ENCODE measurements around the gene ATP4A.
"Not testable (repeated sequence)": the region's sequence is repeated elsewhere in the genome, so short reads cannot be mapped to it uniquely, and the experiment has no call there.

The ATP4A gene
- long read RNA-seq, donor 1, partial matches to known transcripts, result 119 of 131 reads
- long read RNA-seq, donor 1, other reads (novel, unspliced or antisense), result 12 of 131 reads
- long read RNA-seq, donor 2, result 0 reads
- long read RNA-seq, donor 3, result 0 reads
- long read RNA-seq, donor 4, result 0 reads
- long read RNA-seq, donor 5, result 0 reads
- long read RNA-seq, donor 6, result 0 reads
- long read RNA-seq, donor 7, result 0 reads
- long read RNA-seq, donor 8, result 0 reads

DNA sequence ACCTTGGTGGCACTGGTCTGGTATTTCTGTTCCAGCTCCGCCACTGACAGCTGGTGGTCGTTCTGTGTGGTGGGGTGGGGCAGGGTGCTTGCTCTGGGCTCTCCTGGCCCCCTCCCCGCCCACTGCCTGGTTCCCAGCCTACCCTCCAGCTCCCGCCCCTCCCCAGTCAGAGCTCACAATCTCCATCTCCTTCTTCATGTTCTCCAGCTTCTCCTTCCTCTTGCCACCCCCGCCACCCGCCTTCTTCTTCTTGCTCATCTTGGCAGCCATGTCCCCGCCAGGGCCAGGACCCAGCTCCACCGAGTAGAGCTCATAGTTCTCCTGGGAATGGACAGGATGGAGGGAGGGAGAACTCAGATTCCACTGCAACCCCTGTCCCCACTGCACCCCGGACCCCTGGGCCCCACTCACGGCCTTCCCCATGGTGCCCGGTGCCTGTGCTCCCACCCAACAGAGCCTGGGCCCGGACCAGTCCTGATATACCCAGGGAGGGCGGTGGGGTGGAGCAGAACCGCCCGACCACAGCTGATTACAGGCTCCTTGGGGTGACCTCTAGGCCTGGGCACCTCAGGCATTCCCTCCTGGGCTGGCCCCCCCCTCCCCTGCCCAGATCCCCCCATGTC lies at the start of gene ATP4A:
ATP4A (minus strand) TSS at position 452 of the 623 bp plus-strand sequence; CDS start at position 423, 29 bp downstream.
- DNase-seq, result no peak

DNA sequence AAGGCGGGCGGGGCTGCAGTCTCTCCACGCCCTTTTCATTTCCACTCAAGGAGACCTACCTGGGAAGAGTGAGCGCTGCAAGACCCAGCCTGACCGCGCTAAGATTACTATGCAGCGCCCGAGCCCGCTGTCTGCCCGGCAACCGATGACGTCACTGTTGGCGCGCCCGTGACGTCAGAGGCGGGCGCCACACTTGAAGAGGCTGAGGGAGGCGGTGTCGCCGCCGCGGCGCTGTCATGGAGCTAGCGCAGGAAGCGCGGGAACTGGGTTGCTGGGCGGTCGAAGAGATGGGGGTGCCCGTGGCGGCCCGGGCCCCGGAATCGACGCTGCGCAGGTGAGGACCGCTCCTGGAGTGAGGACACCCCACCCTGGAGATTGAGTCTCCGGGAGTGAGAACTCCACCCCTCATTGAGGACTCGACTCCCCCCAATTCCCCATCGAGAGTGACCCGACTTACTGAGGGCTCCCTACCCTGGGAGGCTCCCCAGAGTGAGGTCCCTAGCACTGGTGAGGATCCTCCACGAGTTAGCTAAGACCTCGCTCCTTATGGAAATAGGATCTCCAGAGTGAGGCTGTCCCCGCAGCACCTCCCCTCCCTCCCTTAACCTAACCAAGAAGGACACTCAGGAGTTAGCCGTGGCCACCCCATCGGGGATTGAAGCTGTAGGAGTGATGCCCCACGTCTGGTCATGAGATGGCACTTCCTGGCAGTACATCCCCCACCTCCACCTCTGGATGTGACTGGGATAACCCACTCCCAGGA lies 49.3 kb upstream of the ATP4A start, which contains the start of gene HAUS5:
HAUS5 (plus strand) TSS at position 177 of the 763 bp plus-strand sequence; CDS start at position 237, 60 bp downstream.
- DNase-seq, result peak; percentile 93

DNA sequence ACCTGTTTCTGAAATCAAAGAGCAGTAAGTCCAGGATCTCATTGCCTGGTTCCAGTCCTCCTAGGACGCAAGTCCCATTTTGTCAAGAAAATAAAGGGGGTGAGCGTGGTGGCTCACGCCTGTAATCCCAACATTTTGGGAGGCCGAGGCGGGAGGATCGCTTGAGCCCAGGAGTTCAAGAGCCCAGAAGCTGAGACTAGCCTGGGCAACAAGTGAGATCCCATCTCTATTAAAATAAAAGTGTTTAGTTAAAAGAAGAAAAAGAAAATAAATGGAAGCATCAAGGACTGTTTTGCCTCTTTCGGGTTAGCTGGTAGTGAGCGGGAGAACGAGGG lies 48.7 kb upstream of the ATP4A start:
- DNase-seq, result no peak

GRCh38 chr19:35609851-35610353 lies 46.4 kb upstream of the ATP4A start:
- DNase-seq, result no peak

DNA sequence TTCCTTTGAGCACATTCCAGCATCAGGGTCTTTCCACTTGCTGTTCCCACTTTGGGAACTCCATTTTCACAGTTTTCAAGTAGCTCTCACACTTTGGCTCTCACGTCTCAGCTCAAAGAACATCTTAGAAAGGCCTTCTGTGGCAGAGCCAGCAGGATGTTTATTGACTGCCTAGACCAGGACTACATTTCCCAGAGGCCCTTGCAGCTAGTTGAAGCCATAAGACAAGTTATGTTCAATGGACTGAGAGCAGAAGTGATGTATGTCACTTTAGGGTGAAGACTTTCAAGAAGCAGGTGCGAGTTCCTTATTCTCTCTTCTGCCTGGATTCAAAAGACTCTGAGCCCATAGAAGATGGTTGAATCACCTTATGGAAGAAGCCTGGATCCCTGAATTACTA lies 44.8 kb upstream of the ATP4A start:
- DNase-seq, result no peak

GRCh38 chr19:35607661-35608060 lies 44.2 kb upstream of the ATP4A start:
- no peak for DNase-seq

- not testable (repeated sequence) for DNase-seq
Observed at GRCh38 chr19:35607170-35607569, 43.7 kb upstream of the ATP4A start.

GRCh38 chr19:35604436-35604835 lies 41.0 kb upstream of the ATP4A start:
- DNase-seq, result not testable (repeated sequence)

DNA sequence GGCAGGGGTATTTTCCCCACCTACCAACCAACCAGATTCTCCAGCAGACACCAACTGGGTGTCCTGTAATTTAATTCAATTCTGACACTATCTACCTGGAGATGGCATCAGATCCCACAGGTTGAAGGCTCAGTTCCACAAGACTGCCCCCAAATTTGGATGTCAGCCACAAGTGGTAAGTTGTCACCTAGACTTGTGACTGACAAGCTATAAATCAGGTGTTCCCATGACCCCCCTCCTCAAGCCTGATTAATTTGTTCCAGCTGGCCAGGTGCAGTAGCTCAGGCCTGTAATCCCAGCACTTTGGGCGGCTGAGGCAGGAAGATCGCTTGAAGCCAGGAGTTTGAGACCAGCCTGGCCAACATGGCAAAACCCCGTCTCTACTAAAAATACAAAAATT lies 38.5 kb upstream of the ATP4A start:
- DNase-seq, result no peak

DNA sequence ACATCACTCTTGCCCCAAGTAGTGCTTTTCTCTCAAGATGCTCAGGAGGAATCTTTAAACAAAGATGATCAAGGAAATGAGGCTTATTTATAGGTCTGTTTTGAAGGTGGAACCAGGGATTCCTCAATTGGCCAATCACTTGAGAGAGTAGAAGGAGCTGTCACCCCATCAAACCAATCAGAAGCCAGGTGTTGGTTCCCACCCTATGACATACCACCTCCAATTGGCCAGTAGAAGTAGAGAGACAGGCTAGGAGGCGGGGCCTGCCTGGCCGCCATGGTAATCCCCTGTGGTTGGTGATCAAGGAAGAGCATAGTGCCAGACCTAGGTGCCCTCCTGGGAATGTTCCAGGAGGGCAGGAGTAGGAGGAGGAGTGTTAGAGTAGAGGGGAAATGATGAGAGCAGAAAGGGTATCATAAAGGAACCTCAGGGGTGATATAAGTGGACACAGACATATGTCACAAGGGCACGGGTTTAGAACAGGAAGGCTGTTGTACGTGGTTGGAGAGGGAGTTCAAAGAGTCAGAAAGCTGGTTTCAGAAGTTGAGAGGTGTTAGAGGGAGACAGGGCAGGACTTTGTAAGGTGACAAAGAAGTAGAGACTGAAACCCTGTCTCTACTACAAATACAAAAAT lies 33.0 kb upstream of the ATP4A start:
- no peak for DNase-seq

DNA sequence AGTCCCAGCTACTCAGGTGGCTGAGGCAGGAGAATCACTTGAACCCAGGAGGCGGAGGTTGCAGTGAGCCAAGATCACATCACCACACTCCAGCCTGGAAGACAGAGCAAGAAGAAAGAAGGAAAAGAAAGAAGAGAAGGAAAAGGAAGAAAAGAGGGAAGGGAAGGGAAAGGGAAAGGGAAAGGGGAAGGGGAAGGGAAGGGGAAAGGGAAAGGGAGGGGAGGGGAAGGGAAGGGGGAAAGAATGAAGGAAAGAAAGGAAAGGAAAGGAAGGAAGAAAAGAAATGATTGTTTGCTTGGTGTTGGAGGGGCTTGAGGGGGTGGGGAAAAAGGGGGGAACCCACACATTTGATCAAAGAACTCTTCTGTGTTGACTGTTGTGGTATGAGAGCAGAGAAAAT lies 32.5 kb upstream of the ATP4A start:
- no peak for DNase-seq

DNA sequence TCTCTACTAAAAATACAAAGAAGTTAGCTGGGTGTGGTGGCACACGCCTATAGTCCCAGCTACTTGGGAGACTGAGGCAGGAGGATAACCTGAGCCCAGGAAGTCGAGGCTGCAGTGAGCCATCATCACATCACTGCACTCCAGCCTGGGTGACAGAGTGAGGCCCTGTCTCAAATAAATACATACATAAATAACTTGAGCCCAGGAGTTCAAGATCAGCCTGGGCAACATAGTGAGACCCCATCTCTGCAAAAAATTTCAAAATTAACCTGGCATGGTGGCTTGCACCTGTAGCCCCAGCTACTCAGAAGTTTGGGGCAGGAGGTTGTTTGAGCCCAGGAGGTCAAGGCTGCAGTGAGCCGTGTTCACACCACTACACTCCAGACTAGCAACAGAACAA lies 31.6 kb upstream of the ATP4A start:
- DNase-seq, result not testable (repeated sequence)

- peak; percentile 8 for DNase-seq
Observed at GRCh38 chr19:35592226-35592625, 28.8 kb upstream of the ATP4A start.

GRCh38 chr19:35590875-35591274 lies 27.4 kb upstream of the ATP4A start:
- no peak for DNase-seq

- no peak for DNase-seq
Observed at GRCh38 chr19:35587321-35587720, 23.9 kb upstream of the ATP4A start.

GRCh38 chr19:35585848-35586247 lies 22.4 kb upstream of the ATP4A start, which contains the start of gene PMIS2:
TSS of gene PMIS2 (plus strand) at chr19:35586173. CDS start at chr19:35586260, 87 bp downstream.
- DNase-seq, result no peak

DNA sequence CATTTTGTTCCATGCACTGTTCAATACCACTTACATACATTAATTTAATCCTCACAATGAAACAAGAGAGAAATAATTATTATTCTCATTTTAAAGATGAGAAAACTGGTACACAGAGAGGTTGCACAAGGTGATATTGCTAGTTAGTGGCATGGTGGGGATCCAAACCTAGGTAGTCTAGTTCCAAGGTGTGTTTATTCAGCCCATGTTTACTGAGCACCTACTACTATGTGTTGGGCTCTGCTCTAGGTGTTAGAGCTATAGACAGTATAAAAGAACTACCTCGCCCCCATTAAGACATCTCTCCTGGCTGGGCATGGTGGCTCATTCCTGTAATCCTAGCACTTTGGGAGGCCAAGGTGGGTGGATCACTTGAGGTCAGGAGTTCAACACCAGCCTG lies 19.3 kb upstream of the ATP4A start:
- no peak for DNase-seq

GRCh38 chr19:35578707-35579106 lies 15.2 kb upstream of the ATP4A start:
- no peak for DNase-seq

- DNase-seq, result no peak
Observed at GRCh38 chr19:35577918-35578317, 14.5 kb upstream of the ATP4A start.

DNA sequence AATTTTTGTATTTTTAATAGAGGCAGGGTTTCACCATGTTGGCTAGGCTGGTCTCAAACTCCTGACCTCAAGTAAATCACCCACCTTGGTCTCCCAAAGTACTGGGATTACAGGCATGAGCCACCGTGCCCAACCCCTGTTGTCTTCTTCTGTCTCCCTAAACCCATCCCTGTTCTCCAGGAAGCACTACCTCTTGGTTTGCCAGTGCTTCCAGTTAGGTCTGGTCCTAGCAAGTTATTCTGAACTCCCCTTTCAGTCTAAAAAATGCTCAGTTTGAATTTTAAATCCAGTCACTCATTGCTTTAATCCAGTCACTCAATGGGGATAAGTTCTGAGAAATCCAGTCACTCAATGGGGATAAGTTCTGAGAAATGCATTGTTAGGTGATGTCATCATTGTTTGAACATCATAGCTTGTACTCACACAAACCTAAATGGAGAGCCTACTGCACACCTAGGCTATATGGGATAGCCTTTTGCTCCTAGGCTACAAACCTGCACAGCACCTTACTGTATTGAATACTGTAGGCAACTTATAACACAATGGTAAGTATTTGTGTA lies 8.0 kb upstream of the ATP4A start:
- DNase-seq, result no peak

DNA sequence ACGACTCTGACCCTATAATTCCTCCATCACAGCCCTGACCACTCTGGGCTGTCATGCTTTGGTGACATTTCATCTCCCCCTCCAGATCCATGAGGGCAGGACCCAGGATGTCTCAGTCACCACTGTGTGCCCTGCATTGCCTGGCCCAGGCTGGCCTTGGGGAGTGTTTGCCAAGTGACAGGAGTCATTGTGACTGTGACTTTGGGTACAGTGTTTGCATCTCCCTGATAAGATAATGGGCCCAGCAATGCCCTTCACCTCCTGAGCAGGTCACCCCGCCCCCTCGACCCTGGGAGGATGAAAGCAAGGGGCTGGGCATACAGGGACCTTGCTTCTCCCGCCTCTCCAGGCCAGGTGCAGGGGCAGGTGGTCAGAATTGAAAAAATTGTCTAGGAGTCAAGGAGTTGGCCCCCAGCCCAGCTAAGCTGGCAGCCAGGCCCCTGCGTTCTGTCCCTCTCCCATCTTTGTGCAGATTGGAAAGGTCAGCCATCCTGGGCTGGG lies 5.9 kb upstream of the ATP4A start:
- DNase-seq, result no peak

GRCh38 chr19:35566738-35567137 lies 3.3 kb upstream of the ATP4A start:
- no peak for DNase-seq

All from right kidney (tissue), 9 donors.